Erythroblast (primary cell): ENCODE results near the gene CORIN.

Experiments
- GATA1 ChIP-seq: IDR thresholded peaks from 2 replicates; pipeline ENCODE4 v1.6.1; 2011; ENCODE audit warnings: low read depth, mild to moderate bottlenecking, control low read depth, low read length, moderate library complexity
- POLR2A ChIP-seq: IDR thresholded peaks from 2 replicates; pipeline ENCODE4 v1.6.1; 2011; ENCODE audit warnings: mild to moderate bottlenecking, low read length

- TF ChIP-seq POLR2A (no peak), GATA1 (no peak)
Measured at GRCh38 chr4:47829438-47829837, 8.4 kb downstream of the CORIN start.
